HepG2 (cell line): ENCODE measurements around the gene FUCA1. TPM values are rescaled to one million over a fixed set of nuclear protein-coding genes. Genes with fewer than 3 reads are reported as not detected.
A peak's percentile ranks its signal among the peaks of the same experiment; 100 is the strongest.

Experiments used
- ARNT2 ChIP-seq: sonication (generic); formaldehyde crosslinking; IDR thresholded peaks from 2 replicates; pipeline ENCODE4 v1.8.0; 2022; ENCODE audit warnings: mild to moderate bottlenecking, low read depth, missing genetic modification reagents, moderate library complexity
- BCL6 ChIP-seq: IDR thresholded peaks from 2 replicates; pipeline ENCODE4 v1.6.1; 2016; ENCODE audit warnings: missing genetic modification reagents, missing compliant biosample characterization
- CENPBD1 ChIP-seq: sonication (generic); formaldehyde crosslinking; IDR thresholded peaks from 2 replicates; pipeline ENCODE4 v1.8.0; 2022; ENCODE audit warnings: missing genetic modification reagents, low read depth, mild to moderate bottlenecking, borderline replicate concordance
- CSRNP1 ChIP-seq: sonication (generic); formaldehyde crosslinking; IDR thresholded peaks from 2 replicates; pipeline ENCODE4 v1.8.1; 2023; ENCODE audit warnings: mild to moderate bottlenecking, missing genetic modification reagents
- HDAC6 ChIP-seq: fragments of 200-600 bp; sonication (generic); IDR thresholded peaks from 2 replicates; pipeline ENCODE4 v1.7.0; 2017; ENCODE audit warnings: mild to moderate bottlenecking, antibody characterized with exemption, low read length, low read depth
- KAT8 ChIP-seq: IDR thresholded peaks from 2 replicates; pipeline ENCODE4 v1.6.1; 2016; ENCODE audit warnings: missing genetic modification reagents, missing compliant biosample characterization
- KDM5A ChIP-seq: fragments of 200-600 bp; sonication (generic); IDR thresholded peaks from 2 replicates; pipeline ENCODE4 v1.7.0; 2018; ENCODE audit warnings: antibody characterized with exemption, mild to moderate bottlenecking, low read length, borderline replicate concordance
- MYC ChIP-seq: sonication (generic); formaldehyde crosslinking; IDR thresholded peaks from 2 replicates; pipeline ENCODE4 v1.9.0; 2021; ENCODE audit warnings: missing genetic modification reagents, borderline replicate concordance
- NFYB ChIP-seq: sonication (generic); formaldehyde crosslinking; IDR thresholded peaks from 2 replicates; pipeline ENCODE4 v1.4.0; 2020; ENCODE audit warnings: missing genetic modification reagents
- POLR2A ChIP-seq, 2 experiments: IDR thresholded peaks; 2 replicates each; pipeline ENCODE4 v1.6.1; 2011; ENCODE audit warnings: low read depth in 2 of 2, low read length in 2 of 2, mild to moderate bottlenecking in 1 of 2, moderate library complexity in 1 of 2; ENCODE audit not compliant: insufficient read depth in 1 of 2
- PPARG ChIP-seq: conservative IDR thresholded peaks from 2 replicates; pipeline ENCODE4 v1.6.1; 2016; ENCODE audit warnings: missing biosample characterization, missing genetic modification reagents
- SALL1 ChIP-seq: sonication (generic); formaldehyde crosslinking; IDR thresholded peaks from 2 replicates; pipeline ENCODE4 v1.8.0; 2022; ENCODE audit warnings: mild to moderate bottlenecking, missing genetic modification reagents
- SOX13 ChIP-seq, 3 experiments: fragments of 450-650 bp in 1 of 3; sonication (generic) in 1 of 3; formaldehyde crosslinking in 1 of 3; IDR thresholded peaks in 2 of 3; conservative IDR thresholded peaks in 1 of 3; 2 replicates each; pipeline versions ENCODE4 v1.5.0 to v1.6.1; 2016 to 2020; ENCODE audit warnings: antibody characterized with exemption in 1 of 3, mild to moderate bottlenecking in 1 of 3, missing compliant biosample characterization in 1 of 3, missing genetic modification reagents in 1 of 3, moderate library complexity in 1 of 3
- SPEN ChIP-seq: sonication (generic); formaldehyde crosslinking; IDR thresholded peaks from 2 replicates; pipeline ENCODE4 v1.5.1; 2020; ENCODE audit warnings: low read depth, mild to moderate bottlenecking, missing genetic modification reagents
- SYNCRIP ChIP-seq: fragments of 200-400 bp; formaldehyde crosslinking; IDR thresholded peaks from 2 replicates; pipeline ENCODE4 v1.6.1; 2018; ENCODE audit warnings: mild to moderate bottlenecking, low read depth, low read length; ENCODE audit not compliant: insufficient read depth
- ZBTB42 ChIP-seq: sonication (generic); formaldehyde crosslinking; IDR thresholded peaks from 2 replicates; pipeline ENCODE4 v1.5.0; 2020; ENCODE audit warnings: mild to moderate bottlenecking, missing genetic modification reagents
- ZFY ChIP-seq: sonication (generic); formaldehyde crosslinking; IDR thresholded peaks from 2 replicates; pipeline ENCODE4 v1.4.0; 2020; ENCODE audit warnings: missing genetic modification reagents
- ZNF160 ChIP-seq: sonication (generic); formaldehyde crosslinking; IDR thresholded peaks from 2 replicates; pipeline ENCODE4 v1.8.0; 2022; ENCODE audit warnings: mild to moderate bottlenecking, inconsistent platforms, missing genetic modification reagents
- ZNF20 ChIP-seq: sonication (generic); formaldehyde crosslinking; IDR thresholded peaks from 2 replicates; pipeline ENCODE4 v1.4.0; 2020; ENCODE audit warnings: mild to moderate bottlenecking, moderate library complexity, missing genetic modification reagents
- ZNF275 ChIP-seq: sonication (generic); formaldehyde crosslinking; IDR thresholded peaks from 2 replicates; pipeline ENCODE4 v1.8.0; 2022; ENCODE audit warnings: missing genetic modification reagents, mild to moderate bottlenecking, inconsistent platforms, borderline replicate concordance
- ZNF576 ChIP-seq: sonication (generic); formaldehyde crosslinking; IDR thresholded peaks from 2 replicates; pipeline ENCODE4 v1.4.0; 2020; ENCODE audit warnings: mild to moderate bottlenecking, missing genetic modification reagents
- ZNF580 ChIP-seq: IDR thresholded peaks from 2 replicates; pipeline ENCODE4 v1.6.1; 2016; ENCODE audit warnings: low read depth, borderline replicate concordance
- ZXDC ChIP-seq: sonication (generic); formaldehyde crosslinking; IDR thresholded peaks from 2 replicates; pipeline ENCODE4 v1.5.0; 2020; ENCODE audit warnings: mild to moderate bottlenecking, missing genetic modification reagents
- polyA plus RNA-seq, 8 experiments: library from polyadenylated mRNA; depleted of rRNA in 3 of 8; stranded (reverse) in 7 of 8; unstranded in 1 of 8; fragments of >200 nt; fragmentation: Illumina TruSeq in 4 of 8; extraction: Trizol in 4 of 8; gene quantifications; 2 replicates each; pipeline versions ENCODE4 v1.2.1 to v1.2.3, GENCODE V29; 2011 to 2016; ENCODE audit warnings: low read depth in 4 of 8, missing spikeins in 1 of 8, mixed read lengths in 1 of 8; ENCODE audit not compliant: insufficient read depth in 1 of 8
- total RNA-seq, 5 experiments: library from RNA; depleted of rRNA; stranded (reverse); fragments of >200 nt; fragmentation: Illumina TruSeq; extraction: Trizol; gene quantifications; 2 replicates each; pipeline ENCODE4 v1.2.3, GENCODE V29; 2016; ENCODE audit warnings: low read depth in 1 of 5

Gene FUCA1
- total and polyA plus RNA-seq, 2 of the 13 experiments (the other 11 are each of a cell fraction or from before 2014, with no cell fraction given): 32.7 to 33.6 TPM

GRCh38 chr1:23867895-23868556 lies at the start of gene FUCA1 (continued):
- TF ChIP-seq NFYB (CRISPR knock-in tag): peak; percentile 85
- TF ChIP-seq ZFY: peak; percentile 89
- TF ChIP-seq SOX13 (IDR thresholded peaks at IDR 0.05): no peak
- peak in 1 of 2 experiments; percentile 14; a peak in 1 of 4 replicates for TF ChIP-seq SOX13 (CRISPR knock-in tag; conservative IDR thresholded peaks at IDR 0.05 in 1 of 2, IDR thresholded peaks at IDR 0.05 in 1 of 2)
- no peak; the same call in 1 of the 2 replicates for TF ChIP-seq ARNT2
- 0 out of 2 replicates have a peak, but pooled peaks have one; percentile 13 for TF ChIP-seq PPARG
- no peak for TF ChIP-seq ZNF576
- TF ChIP-seq ZXDC (CRISPR knock-in tag): no peak
- TF ChIP-seq BCL6 (CRISPR knock-in tag): peak; percentile 34
- no peak for TF ChIP-seq HDAC6
- peak; percentile 65; the same call in 1 of the 2 replicates for TF ChIP-seq CSRNP1 (CRISPR knock-in tag)
- no peak for TF ChIP-seq ZBTB42 (CRISPR knock-in tag)
- peak; percentile 88 for TF ChIP-seq KAT8 (CRISPR knock-in tag)
- peak; percentile 53; the same call in 1 of the 2 replicates for TF ChIP-seq SPEN (CRISPR knock-in tag)
- TF ChIP-seq ZNF580 (CRISPR knock-in tag): peak; percentile 73; the same call in 1 of the 2 replicates
- no peak for TF ChIP-seq CENPBD1
- TF ChIP-seq ZNF160 (CRISPR knock-in tag): peak; percentile 89; the same call in 1 of the 2 replicates
- peak in 1 of 2 experiments; percentile 91; a peak in 2 of 4 replicates for TF ChIP-seq POLR2A (IDR thresholded peaks at IDR 0.05; ENCODE audit: insufficient read depth in 1 of 2, low read depth in 2 of 2, low read length in 2 of 2)
- TF ChIP-seq SYNCRIP: no peak
- TF ChIP-seq ZNF20 (CRISPR knock-in tag): no peak
- peak; percentile 55 for TF ChIP-seq SALL1 (CRISPR knock-in tag)
- no peak; the same call in 1 of the 2 replicates for TF ChIP-seq KDM5A
- peak; percentile 60; the same call in 1 of the 2 replicates for TF ChIP-seq MYC
- TF ChIP-seq ZNF275 (CRISPR knock-in tag): peak; percentile 50; the same call in 1 of the 2 replicates
